WTC11 (cell line): ENCODE measurements around the gene P3H3.

Source experiments
- GABPB1 ChIP-seq: sonication (generic); formaldehyde crosslinking; IDR thresholded peaks from 2 replicates; pipeline ENCODE4 v1.8.1; 2023; ENCODE audit warnings: mild to moderate bottlenecking, missing genetic modification reagents
- JUN ChIP-seq: sonication (generic); formaldehyde crosslinking; IDR thresholded peaks from 2 replicates; pipeline ENCODE4 v1.8.0; 2023; ENCODE audit warnings: mild to moderate bottlenecking, missing genetic modification reagents
- NR3C1 ChIP-seq: sonication (generic); formaldehyde crosslinking; conservative IDR thresholded peaks from 2 replicates; pipeline ENCODE4 v1.8.1; 2023; ENCODE audit warnings: low read depth, mild to moderate bottlenecking, missing genetic modification reagents
- TF ChIP-seq, protein P1 (sequence below): sonication (generic); formaldehyde crosslinking; IDR thresholded peaks from 2 replicates; pipeline ENCODE4 v1.8.1; 2023; ENCODE audit warnings: mild to moderate bottlenecking, missing genetic modification reagents, moderate library complexity
- TF ChIP-seq, protein P2 (sequence below): fragments of 200-600 bp; IDR thresholded peaks from 2 replicates; pipeline ENCODE4 v1.8.0; 2022; ENCODE audit warnings: antibody characterized with exemption
- TF ChIP-seq, protein P3 (sequence below): sonication (generic); formaldehyde crosslinking; IDR thresholded peaks from 2 replicates; pipeline ENCODE4 v1.8.1; 2023; ENCODE audit warnings: mild to moderate bottlenecking, missing genetic modification reagents

DNA sequence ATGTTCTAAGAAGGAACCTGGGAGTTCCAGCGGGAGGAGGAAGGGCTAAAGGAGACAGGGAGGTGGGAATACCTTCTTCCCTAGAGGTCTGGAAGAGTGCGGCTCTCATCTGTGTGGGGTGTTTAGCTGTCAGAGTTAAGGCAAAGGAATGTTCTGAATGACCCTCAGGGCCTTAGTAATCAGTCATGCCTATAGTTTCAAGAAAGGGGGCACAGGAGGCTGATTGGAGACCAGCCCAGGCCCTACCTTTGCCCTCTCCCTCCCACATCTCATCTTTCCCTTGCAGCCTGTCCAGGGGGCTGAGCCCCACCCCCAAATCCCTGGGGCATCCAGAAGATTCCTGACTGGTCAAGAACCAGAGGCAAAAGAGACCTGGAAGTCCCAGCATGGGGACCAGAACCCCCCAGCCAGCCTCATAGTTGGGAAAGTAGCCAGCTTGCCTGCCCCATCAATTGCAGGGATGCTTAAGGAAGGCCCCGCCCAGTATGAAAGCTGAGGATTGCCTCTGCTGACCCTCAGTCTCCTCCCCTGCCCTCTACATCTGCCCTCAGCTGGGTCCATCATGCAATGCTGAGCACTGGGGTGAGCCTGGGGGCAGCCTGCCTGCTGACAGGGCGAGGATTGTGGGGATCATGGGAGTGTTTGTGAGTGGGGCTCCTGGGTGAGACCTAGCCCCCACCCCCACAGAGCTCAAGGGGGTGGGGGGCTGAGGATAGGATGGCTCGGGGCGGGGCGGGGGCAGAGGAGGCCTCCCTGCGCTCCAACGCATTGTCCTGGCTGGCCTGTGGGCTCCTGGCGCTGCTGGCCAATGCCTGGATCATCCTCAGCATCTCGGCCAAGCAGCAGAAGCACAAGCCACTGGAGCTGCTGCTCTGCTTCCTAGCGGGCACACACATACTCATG lies 4.8 kb upstream of the P3H3 start:
- TF ChIP-seq, protein P1, sequence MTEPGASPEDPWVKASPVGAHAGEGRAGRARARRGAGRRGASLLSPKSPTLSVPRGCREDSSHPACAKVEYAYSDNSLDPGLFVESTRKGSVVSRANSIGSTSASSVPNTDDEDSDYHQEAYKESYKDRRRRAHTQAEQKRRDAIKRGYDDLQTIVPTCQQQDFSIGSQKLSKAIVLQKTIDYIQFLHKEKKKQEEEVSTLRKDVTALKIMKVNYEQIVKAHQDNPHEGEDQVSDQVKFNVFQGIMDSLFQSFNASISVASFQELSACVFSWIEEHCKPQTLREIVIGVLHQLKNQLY: no peak
- no peak for TF ChIP-seq NR3C1
- no peak for TF ChIP-seq GABPB1 (CRISPR knock-in tag)
- TF ChIP-seq, protein P2, sequence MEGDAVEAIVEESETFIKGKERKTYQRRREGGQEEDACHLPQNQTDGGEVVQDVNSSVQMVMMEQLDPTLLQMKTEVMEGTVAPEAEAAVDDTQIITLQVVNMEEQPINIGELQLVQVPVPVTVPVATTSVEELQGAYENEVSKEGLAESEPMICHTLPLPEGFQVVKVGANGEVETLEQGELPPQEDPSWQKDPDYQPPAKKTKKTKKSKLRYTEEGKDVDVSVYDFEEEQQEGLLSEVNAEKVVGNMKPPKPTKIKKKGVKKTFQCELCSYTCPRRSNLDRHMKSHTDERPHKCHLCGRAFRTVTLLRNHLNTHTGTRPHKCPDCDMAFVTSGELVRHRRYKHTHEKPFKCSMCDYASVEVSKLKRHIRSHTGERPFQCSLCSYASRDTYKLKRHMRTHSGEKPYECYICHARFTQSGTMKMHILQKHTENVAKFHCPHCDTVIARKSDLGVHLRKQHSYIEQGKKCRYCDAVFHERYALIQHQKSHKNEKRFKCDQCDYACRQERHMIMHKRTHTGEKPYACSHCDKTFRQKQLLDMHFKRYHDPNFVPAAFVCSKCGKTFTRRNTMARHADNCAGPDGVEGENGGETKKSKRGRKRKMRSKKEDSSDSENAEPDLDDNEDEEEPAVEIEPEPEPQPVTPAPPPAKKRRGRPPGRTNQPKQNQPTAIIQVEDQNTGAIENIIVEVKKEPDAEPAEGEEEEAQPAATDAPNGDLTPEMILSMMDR: no peak
- TF ChIP-seq JUN (CRISPR knock-in tag): no peak
- TF ChIP-seq, protein P3, sequence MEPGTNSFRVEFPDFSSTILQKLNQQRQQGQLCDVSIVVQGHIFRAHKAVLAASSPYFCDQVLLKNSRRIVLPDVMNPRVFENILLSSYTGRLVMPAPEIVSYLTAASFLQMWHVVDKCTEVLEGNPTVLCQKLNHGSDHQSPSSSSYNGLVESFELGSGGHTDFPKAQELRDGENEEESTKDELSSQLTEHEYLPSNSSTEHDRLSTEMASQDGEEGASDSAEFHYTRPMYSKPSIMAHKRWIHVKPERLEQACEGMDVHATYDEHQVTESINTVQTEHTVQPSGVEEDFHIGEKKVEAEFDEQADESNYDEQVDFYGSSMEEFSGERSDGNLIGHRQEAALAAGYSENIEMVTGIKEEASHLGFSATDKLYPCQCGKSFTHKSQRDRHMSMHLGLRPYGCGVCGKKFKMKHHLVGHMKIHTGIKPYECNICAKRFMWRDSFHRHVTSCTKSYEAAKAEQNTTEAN (CRISPR knock-in tag): no peak
